ENCODE results near the gene MEI4.
"Not testable (repeated sequence)": the region's sequence is repeated elsewhere in the genome, so short reads cannot be mapped to it uniquely, and the experiment has no call there.

Gene MEI4

DNA sequence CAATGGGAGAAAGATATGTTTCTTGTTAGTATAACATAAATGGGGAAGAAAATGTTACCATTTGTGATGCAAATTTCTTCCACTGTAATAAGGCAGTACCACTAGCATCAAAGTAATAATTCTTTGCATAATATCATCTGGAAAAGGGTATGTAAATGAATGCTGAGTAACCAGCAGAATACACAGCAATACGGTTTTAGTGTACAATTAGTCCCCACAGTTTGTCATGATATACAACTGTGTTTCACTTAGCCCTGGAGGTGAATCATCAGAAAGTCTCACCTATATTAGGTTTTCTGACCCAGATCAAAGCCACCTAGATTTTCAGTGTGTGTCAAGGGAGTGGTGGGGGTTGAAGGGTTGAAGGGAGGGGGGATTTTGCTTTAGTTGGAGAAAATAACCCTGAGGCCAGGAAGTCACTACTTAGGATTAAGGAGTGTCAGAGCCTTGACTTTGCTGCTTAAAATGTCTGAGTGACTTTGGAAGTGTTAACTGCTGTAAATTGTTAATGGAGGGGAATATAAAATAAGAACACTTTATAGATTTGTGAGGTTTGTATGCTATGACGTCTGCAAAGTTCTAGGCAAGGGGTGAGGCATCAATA, 8.6 kb upstream of the MEI4 start:
- no peak overlapping the region for H3K9ac ChIP-seq (ENCODE audit: low read length)
- H3K27me3 ChIP-seq (ENCODE audit: insufficient read depth, low read length), result no peaks in the 10 kb centered on the region
- H3K9me2 ChIP-seq (ENCODE audit: low read depth, low read length), result no peaks in the 10 kb centered on the region
- no peaks in the 10 kb centered on the region for H4K20me1 ChIP-seq (ENCODE audit: insufficient read depth, low read length)
- no peak overlapping the region for H3K27ac ChIP-seq (ENCODE audit: low read depth, low read length, poor library complexity, severe bottlenecking)
- H3K9me3 ChIP-seq (ENCODE audit: low read length), result no peaks in the 10 kb centered on the region
- no peak overlapping the region for H2AFZ ChIP-seq (ENCODE audit: low read length)
- no peak overlapping the region for H3K4me2 ChIP-seq (ENCODE audit: low read length)
- H3F3A ChIP-seq (ENCODE audit: insufficient read depth, low read length), result no peaks in the 10 kb centered on the region
- no peaks in the 10 kb centered on the region for H3K36me3 ChIP-seq (ENCODE audit: insufficient read depth, low read length)
- no peaks in the 10 kb centered on the region for H3K79me2 ChIP-seq (ENCODE audit: insufficient read depth, low read length)
- TF ChIP-seq EZH2 (IDR thresholded peaks at IDR 0.05; ENCODE audit: borderline replicate concordance, low read length), result no peak
- TF ChIP-seq, protein P1, sequence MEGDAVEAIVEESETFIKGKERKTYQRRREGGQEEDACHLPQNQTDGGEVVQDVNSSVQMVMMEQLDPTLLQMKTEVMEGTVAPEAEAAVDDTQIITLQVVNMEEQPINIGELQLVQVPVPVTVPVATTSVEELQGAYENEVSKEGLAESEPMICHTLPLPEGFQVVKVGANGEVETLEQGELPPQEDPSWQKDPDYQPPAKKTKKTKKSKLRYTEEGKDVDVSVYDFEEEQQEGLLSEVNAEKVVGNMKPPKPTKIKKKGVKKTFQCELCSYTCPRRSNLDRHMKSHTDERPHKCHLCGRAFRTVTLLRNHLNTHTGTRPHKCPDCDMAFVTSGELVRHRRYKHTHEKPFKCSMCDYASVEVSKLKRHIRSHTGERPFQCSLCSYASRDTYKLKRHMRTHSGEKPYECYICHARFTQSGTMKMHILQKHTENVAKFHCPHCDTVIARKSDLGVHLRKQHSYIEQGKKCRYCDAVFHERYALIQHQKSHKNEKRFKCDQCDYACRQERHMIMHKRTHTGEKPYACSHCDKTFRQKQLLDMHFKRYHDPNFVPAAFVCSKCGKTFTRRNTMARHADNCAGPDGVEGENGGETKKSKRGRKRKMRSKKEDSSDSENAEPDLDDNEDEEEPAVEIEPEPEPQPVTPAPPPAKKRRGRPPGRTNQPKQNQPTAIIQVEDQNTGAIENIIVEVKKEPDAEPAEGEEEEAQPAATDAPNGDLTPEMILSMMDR (IDR thresholded peaks at IDR 0.05; ENCODE audit: low read length), result no peak
- no peaks in the 10 kb centered on the region for H3K4me1 ChIP-seq (ENCODE audit: insufficient read depth, low read length, severe bottlenecking)
- H3K4me3 ChIP-seq (ENCODE audit: low read depth, low read length, poor library complexity, severe bottlenecking), result no peak overlapping the region

- no peaks in the 10 kb centered on the region for H3K36me3 ChIP-seq (ENCODE audit: insufficient read depth, low read length)
- no peak overlapping the region for H3K27ac ChIP-seq (ENCODE audit: low read depth, low read length, poor library complexity, severe bottlenecking)
- no peaks in the 10 kb centered on the region for H4K20me1 ChIP-seq (ENCODE audit: insufficient read depth, low read length)
- H3F3A ChIP-seq (ENCODE audit: insufficient read depth, low read length), result no peaks in the 10 kb centered on the region
- H3K27me3 ChIP-seq (ENCODE audit: insufficient read depth, low read length), result no peaks in the 10 kb centered on the region
- no peak overlapping the region for H3K4me2 ChIP-seq (ENCODE audit: low read length)
- no peaks in the 10 kb centered on the region for H3K4me1 ChIP-seq (ENCODE audit: insufficient read depth, low read length, severe bottlenecking)
- H2AFZ ChIP-seq (ENCODE audit: low read length), result no peak overlapping the region
- no peaks in the 10 kb centered on the region for H3K9me2 ChIP-seq (ENCODE audit: low read depth, low read length)
- H3K9me3 ChIP-seq (ENCODE audit: low read length), result no peaks in the 10 kb centered on the region
- no peak overlapping the region for H3K4me3 ChIP-seq (ENCODE audit: low read depth, low read length, poor library complexity, severe bottlenecking)
- no peak for TF ChIP-seq EZH2 (IDR thresholded peaks at IDR 0.05; ENCODE audit: borderline replicate concordance, low read length)
- TF ChIP-seq, protein P1 (IDR thresholded peaks at IDR 0.05; ENCODE audit: low read length), result peak; percentile 8; the same call in 1 of the 2 replicates
- H3K79me2 ChIP-seq (ENCODE audit: insufficient read depth, low read length), result no peaks in the 10 kb centered on the region
- no peak overlapping the region for H3K9ac ChIP-seq (ENCODE audit: low read length)
These were observed 2.7 kb upstream of the MEI4 start for GRCh38 chr6:77650098-77650663.

GRCh38 chr6:77653816-77654215, 977 bp downstream of the MEI4 start:
- H3K4me2 ChIP-seq (ENCODE audit: low read length), result no peak overlapping the region
- H3K4me3 ChIP-seq (ENCODE audit: low read depth, low read length, poor library complexity, severe bottlenecking), result no peak overlapping the region
- no peaks in the 10 kb centered on the region for H3K9me2 ChIP-seq (ENCODE audit: low read depth, low read length)
- no peaks in the 10 kb centered on the region for H4K20me1 ChIP-seq (ENCODE audit: insufficient read depth, low read length)
- no peaks in the 10 kb centered on the region for H3F3A ChIP-seq (ENCODE audit: insufficient read depth, low read length)
- H2AFZ ChIP-seq (ENCODE audit: low read length), result no peak overlapping the region
- TF ChIP-seq, protein P1 (IDR thresholded peaks at IDR 0.05; ENCODE audit: low read length), result no peak
- TF ChIP-seq EZH2 (IDR thresholded peaks at IDR 0.05; ENCODE audit: borderline replicate concordance, low read length), result no peak
- no peaks in the 10 kb centered on the region for H3K36me3 ChIP-seq (ENCODE audit: insufficient read depth, low read length)
- no peaks in the 10 kb centered on the region for H3K27me3 ChIP-seq (ENCODE audit: insufficient read depth, low read length)
- H3K79me2 ChIP-seq (ENCODE audit: insufficient read depth, low read length), result no peaks in the 10 kb centered on the region
- H3K9me3 ChIP-seq (ENCODE audit: low read length), result no peaks in the 10 kb centered on the region
- no peak overlapping the region for H3K9ac ChIP-seq (ENCODE audit: low read length)
- no peaks in the 10 kb centered on the region for H3K4me1 ChIP-seq (ENCODE audit: insufficient read depth, low read length, severe bottlenecking)
- no peak overlapping the region for H3K27ac ChIP-seq (ENCODE audit: low read depth, low read length, poor library complexity, severe bottlenecking)

- H3K9me2 ChIP-seq (ENCODE audit: low read depth, low read length); H3K79me2 ChIP-seq (ENCODE audit: insufficient read depth, low read length); H3K9me3 ChIP-seq (ENCODE audit: low read length); H3K4me1 ChIP-seq (ENCODE audit: insufficient read depth, low read length, severe bottlenecking); H2AFZ ChIP-seq (ENCODE audit: low read length); H3K36me3 ChIP-seq (ENCODE audit: insufficient read depth, low read length); H3F3A ChIP-seq (ENCODE audit: insufficient read depth, low read length); H3K4me3 ChIP-seq (ENCODE audit: low read depth, low read length, poor library complexity, severe bottlenecking); H3K4me2 ChIP-seq (ENCODE audit: low read length); H4K20me1 ChIP-seq (ENCODE audit: insufficient read depth, low read length); H3K27ac ChIP-seq (ENCODE audit: low read depth, low read length, poor library complexity, severe bottlenecking); H3K9ac ChIP-seq (ENCODE audit: low read length); H3K27me3 ChIP-seq (ENCODE audit: insufficient read depth, low read length): not testable (repeated sequence)
These were observed 2.2 kb downstream of the MEI4 start for GRCh38 chr6:77655035-77655434.

Data from OCI-LY1 (cell line).